ENCODE results near the gene SYNGR4.
A peak's percentile ranks its signal among the peaks of the same experiment; 100 is the strongest.

Gene SYNGR4

DNA sequence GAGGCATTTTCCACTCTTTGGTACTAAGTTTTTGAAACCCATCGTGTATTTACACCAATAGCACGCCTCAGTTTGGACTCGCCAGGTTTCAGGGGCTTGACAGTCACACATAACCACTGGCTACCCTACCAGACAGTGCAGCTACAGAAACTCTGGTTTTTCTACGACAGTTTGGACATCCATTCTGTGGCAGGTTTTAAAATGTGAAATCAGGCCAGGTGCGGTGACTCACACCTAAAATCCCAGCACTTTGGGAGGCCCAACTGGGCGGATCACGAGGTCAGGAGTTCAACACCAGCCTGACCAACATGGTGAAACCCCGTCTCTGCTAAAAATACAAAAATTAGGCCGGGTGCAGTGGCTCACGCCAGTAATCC is 14.0 kb downstream of the SYNGR4 start:
- DNase-seq (ENCODE audit: low read depth), result no peak
- no peak for TF ChIP-seq CTCF (conservative IDR thresholded peaks at IDR 0.05; ENCODE audit: control insufficient read depth, insufficient read depth, low read depth, low read length)
- H3K4me3 ChIP-seq (ENCODE audit: control insufficient read depth, low read depth, low read length), result no peak overlapping the region

DNA sequence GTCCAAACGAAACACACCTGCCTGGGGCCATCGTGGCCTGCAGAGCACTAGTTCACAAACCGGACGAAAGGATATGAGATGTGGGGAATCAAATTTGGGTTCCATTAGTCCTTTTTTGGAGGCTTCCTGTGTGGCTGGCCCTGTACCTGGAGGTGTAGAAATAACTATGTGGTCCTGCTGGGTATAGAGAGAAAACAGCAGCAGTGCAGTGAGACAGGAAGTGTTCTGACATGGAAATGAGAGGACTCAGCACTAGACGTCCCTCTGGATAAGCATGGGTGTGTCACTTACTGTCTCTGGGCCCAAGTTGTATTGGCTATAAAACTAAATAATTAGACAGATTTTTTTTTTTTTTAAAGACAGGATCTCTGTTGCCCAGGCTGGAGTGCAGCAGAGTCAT is 14.9 kb downstream of the SYNGR4 start:
- no peak for TF ChIP-seq CTCF (conservative IDR thresholded peaks at IDR 0.05; ENCODE audit: control insufficient read depth, insufficient read depth, low read depth, low read length)
- DNase-seq (ENCODE audit: low read depth), result no peak
- no peak overlapping the region for H3K4me3 ChIP-seq (ENCODE audit: control insufficient read depth, low read depth, low read length)

GRCh38 chr19:48381178-48381950 is 17.2 kb downstream of the SYNGR4 start:
- H3K4me3 ChIP-seq (ENCODE audit: control insufficient read depth, low read depth, low read length), result no peak overlapping the region
- no peak for DNase-seq (ENCODE audit: low read depth)
- TF ChIP-seq CTCF (conservative IDR thresholded peaks at IDR 0.05; ENCODE audit: control insufficient read depth, insufficient read depth, low read depth, low read length), result no peak

- H3K4me3 ChIP-seq (ENCODE audit: control insufficient read depth, low read depth, low read length), result no peak overlapping the region
- no peak for DNase-seq (ENCODE audit: low read depth)
- no peak for TF ChIP-seq CTCF (conservative IDR thresholded peaks at IDR 0.05; ENCODE audit: control insufficient read depth, insufficient read depth, low read depth, low read length)
Measured at GRCh38 chr19:48382286-48382685, 18.1 kb downstream of the SYNGR4 start.

DNA sequence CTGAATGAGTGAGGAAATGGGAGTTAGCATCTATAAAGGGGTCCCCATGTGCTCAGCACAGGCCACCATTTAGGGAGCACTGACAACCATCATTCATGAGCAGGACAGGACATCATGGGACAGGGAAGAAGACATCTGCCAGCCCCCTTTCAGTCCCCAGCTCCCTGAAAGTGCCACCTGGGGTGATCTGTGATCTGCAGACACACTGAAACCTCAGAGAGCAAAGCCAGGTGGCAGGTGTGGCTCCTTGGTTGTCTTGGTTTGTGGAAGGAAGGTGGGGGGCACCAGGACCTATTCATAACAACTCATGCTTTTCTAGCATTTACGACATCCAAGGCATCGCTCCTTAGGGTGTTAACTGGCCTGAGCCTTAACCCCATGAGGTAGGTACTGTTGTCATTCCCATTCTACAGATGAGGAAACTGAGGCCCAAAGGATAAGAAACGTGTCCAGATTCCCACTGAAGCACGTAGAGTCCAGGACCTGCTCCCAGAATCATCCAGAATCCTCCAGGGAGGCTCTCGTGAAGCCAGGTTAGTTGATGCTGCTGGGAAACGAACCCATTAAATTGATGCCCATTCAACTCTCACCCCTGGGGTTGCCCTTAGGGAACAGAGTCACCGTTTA is 21.4 kb downstream of the SYNGR4 start:
- DNase-seq (ENCODE audit: low read depth), result no peak
- no peak overlapping the region for H3K4me3 ChIP-seq (ENCODE audit: control insufficient read depth, low read depth, low read length)
- no peak for TF ChIP-seq CTCF (conservative IDR thresholded peaks at IDR 0.05; ENCODE audit: control insufficient read depth, insufficient read depth, low read depth, low read length)

DNA sequence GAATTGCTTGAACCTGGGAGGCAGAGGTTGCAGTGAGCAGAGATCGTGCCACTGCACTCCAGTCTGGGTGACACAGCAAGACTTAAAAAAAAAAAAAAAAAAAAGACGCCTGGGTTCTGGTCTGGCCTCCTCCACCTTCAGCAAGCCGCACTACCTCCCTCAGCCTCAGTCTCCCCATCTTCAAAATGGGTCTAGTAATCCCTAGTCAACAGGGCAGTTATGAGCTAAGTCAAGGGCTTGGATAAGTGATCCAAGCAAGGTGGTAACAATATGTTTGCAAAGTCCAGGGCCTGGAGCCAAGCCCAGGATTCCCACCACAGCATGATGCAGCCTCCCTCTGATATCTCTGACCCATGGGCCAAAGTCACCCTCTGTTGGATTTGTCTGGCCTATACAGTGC is 22.8 kb downstream of the SYNGR4 start:
- no peak for TF ChIP-seq CTCF (conservative IDR thresholded peaks at IDR 0.05; ENCODE audit: control insufficient read depth, insufficient read depth, low read depth, low read length)
- DNase-seq (ENCODE audit: low read depth), result peak; percentile 24
- H3K4me3 ChIP-seq (ENCODE audit: control insufficient read depth, low read depth, low read length), result no peak overlapping the region
